ENCODE data around the gene ATP2B2.

ATP2B2 gene

DNA sequence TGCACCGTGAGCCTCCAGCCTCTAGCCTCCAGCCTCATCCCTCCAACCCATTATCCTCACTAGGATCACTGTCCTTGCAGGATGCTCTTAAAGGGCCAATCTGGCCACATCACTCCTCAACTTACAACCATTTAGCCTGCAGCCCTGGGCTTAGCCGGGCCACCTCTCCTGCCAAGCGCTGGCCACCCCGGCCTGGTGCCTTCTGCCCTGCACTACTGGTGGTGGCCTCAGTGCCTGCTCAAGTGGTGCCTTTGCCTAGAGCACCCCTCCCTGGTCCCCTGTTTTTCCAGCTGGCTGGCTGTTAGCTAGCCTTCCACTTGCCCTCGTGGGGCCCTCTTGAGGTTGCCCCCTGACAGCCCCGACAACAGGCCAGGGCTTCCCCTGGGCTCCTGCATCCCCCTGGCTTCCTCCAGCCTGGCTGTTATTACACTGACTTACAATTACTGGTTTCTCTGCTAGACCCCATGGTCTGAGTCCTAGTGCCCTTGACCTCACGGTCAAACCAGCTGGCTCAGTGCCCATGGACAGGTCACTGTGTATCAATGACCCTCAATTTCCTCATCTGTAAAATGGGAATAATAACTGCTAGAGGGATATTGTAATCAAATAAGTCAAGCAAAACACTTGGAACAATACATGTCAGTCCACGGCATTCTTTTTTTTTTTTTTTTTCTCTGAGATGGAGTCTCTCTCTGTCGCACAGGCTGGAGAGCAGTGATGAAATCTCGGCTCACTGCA, 15.5 kb downstream of the ATP2B2 start:
- no peaks in the 10 kb centered on the region for H3K27me3 ChIP-seq (ENCODE audit: low read depth, low read length)
- H3K4me1 ChIP-seq (ENCODE audit: control insufficient read depth in 1 of 2, insufficient read depth in 2 of 2, low read length in 2 of 2) = no peaks in the 10 kb centered on the region
- H3K36me3 ChIP-seq (ENCODE audit: control insufficient read depth in 1 of 2, insufficient read depth in 2 of 2, low read length in 2 of 2) = no peaks in the 10 kb centered on the region
- H3K27ac ChIP-seq (ENCODE audit: low read length) = no peak overlapping the region
- no peaks in the 10 kb centered on the region for H3K9me3 ChIP-seq (ENCODE audit: control insufficient read depth in 1 of 2, low read length in 2 of 2)
- no peak overlapping the region for H3K4me3 ChIP-seq (ENCODE audit: low read depth in 1 of 2, low read length in 2 of 2)

DNA sequence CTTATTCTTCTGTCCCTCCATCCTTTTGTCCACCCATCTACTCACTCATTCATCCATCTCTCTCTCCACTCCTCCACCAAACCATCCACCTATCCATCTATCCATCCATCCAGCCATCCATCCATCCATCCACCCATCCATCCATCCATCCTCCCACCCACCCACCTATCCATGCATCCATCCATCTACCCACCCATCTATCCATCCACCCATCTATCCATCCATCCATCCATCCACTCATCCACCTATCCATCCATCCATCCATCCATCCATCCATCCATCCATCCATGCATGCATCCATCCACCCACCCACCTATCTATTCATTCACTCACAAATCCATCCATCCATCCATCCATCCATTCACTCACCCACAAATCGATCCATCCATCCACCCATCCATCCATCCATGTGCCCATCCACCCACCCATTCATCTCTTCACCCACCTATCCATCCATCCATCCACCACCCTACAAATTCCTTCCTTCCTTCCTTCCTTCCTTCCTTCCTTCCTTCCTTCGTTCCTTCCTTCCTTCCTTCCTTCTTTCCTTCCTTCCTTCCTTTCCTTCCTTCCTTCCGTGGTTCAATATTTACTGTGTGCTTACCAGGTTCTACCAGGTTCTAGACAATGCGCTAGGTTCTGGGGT, 17.3 kb downstream of the ATP2B2 start:
- no peaks in the 10 kb centered on the region for H3K9me3 ChIP-seq (ENCODE audit: control insufficient read depth in 1 of 2, low read length in 2 of 2)

DNA sequence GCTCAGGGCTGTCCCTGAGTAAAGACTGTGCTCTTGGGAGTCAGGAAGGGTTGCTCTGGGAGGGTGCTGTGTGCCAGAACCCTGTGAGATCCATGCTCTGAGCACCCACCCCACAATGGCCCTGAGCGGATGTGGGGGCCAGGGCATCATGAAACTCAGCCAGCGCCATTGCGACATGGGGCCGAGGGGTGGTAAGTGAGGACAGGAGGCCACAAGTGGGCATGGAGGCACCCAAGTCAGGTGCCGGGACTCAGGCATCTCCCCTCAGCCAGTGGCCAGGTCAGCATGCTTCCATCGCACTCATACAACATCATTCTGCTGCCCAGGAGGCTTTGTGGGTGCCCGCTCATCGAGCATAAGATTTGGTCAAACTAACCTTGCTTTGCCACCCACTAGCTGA, 19.6 kb downstream of the ATP2B2 start:
- Histone ChIP-seq H3K36me3 (ENCODE audit: control insufficient read depth in 1 of 2, insufficient read depth in 2 of 2, low read length in 2 of 2) (no peaks in the 10 kb centered on the region), H3K9me3 (ENCODE audit: control insufficient read depth in 1 of 2, low read length in 2 of 2) (no peaks in the 10 kb centered on the region), H3K27me3 (ENCODE audit: low read depth, low read length) (no peaks in the 10 kb centered on the region), H3K27ac (ENCODE audit: low read length) (no peak overlapping the region), H3K4me1 (ENCODE audit: control insufficient read depth in 1 of 2, insufficient read depth in 2 of 2, low read length in 2 of 2) (no peaks in the 10 kb centered on the region), H3K4me3 (ENCODE audit: low read depth in 1 of 2, low read length in 2 of 2) (no peak overlapping the region)

More for the DNA sequence above, 17.3 kb downstream of the ATP2B2 start:
- no peaks in the 10 kb centered on the region for H3K4me1 ChIP-seq (ENCODE audit: control insufficient read depth in 1 of 2, insufficient read depth in 2 of 2, low read length in 2 of 2)
- H3K4me3 ChIP-seq (ENCODE audit: low read depth in 1 of 2, low read length in 2 of 2) = no peak overlapping the region
- H3K27ac ChIP-seq (ENCODE audit: low read length) = no peak overlapping the region
- H3K27me3 ChIP-seq (ENCODE audit: low read depth, low read length) = no peaks in the 10 kb centered on the region
- H3K36me3 ChIP-seq (ENCODE audit: control insufficient read depth in 1 of 2, insufficient read depth in 2 of 2, low read length in 2 of 2) = no peaks in the 10 kb centered on the region

DNA sequence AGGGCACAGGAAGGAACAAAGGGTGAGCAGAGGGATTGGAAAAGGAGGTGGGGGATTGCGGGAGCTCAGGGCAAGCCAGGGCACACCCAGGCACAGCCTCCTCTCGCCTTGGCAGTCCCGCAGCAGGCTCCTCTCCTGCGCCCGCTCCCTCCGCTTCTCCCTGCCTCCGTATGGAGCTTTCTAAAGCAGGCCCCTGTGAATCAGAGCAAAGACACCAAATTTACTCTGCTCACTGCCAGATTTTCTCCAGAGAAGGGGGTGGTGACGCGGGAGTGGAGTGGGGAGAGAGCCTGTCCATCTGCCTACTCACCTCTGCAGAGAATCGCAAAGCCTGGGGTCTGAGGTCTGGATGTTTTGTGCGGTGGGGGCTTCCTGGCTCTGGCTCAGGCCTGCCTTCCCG, 20.0 kb downstream of the ATP2B2 start:
- no peaks in the 10 kb centered on the region for H3K9me3 ChIP-seq (ENCODE audit: control insufficient read depth in 1 of 2, low read length in 2 of 2)
- no peaks in the 10 kb centered on the region for H3K27me3 ChIP-seq (ENCODE audit: low read depth, low read length)
- H3K4me1 ChIP-seq (ENCODE audit: control insufficient read depth in 1 of 2, insufficient read depth in 2 of 2, low read length in 2 of 2) = no peaks in the 10 kb centered on the region
- H3K4me3 ChIP-seq (ENCODE audit: low read depth in 1 of 2, low read length in 2 of 2) = no peak overlapping the region
- H3K36me3 ChIP-seq (ENCODE audit: control insufficient read depth in 1 of 2, insufficient read depth in 2 of 2, low read length in 2 of 2) = no peaks in the 10 kb centered on the region
- no peak overlapping the region for H3K27ac ChIP-seq (ENCODE audit: low read length)

DNA sequence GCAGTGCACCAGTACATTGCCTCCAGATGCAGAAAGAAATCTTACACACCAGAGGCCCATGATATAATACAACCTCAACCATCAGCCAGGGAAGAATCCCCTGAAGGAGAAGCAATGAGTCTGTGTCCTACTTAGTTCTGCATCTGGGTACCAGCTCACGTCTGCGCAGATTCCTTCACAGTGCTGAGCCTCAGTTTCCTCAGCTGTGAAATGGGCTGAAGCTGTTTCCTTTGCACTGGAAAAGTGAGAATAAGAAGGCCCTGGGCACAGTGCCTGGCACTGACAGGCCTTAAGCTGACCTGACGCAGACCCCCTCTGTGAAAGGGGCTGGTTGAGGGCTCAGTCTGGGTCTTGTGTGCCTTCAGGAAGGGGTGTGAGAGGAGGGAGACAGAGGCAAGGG, 20.7 kb downstream of the ATP2B2 start:
- Histone ChIP-seq H3K36me3 (ENCODE audit: control insufficient read depth in 1 of 2, insufficient read depth in 2 of 2, low read length in 2 of 2) (no peaks in the 10 kb centered on the region), H3K27ac (ENCODE audit: low read length) (no peak overlapping the region)

GRCh38 chr3:10483686-10484345, 21.6 kb downstream of the ATP2B2 start:
- Histone ChIP-seq H3K36me3 (ENCODE audit: control insufficient read depth in 1 of 2, insufficient read depth in 2 of 2, low read length in 2 of 2) (no peaks in the 10 kb centered on the region), H3K27me3 (ENCODE audit: low read depth, low read length) (no peaks in the 10 kb centered on the region), H3K9me3 (ENCODE audit: control insufficient read depth in 1 of 2, low read length in 2 of 2) (no peaks in the 10 kb centered on the region), H3K4me3 (ENCODE audit: low read depth in 1 of 2, low read length in 2 of 2) (no peak overlapping the region), H3K4me1 (ENCODE audit: control insufficient read depth in 1 of 2, insufficient read depth in 2 of 2, low read length in 2 of 2) (no peaks in the 10 kb centered on the region), H3K27ac (ENCODE audit: low read length) (no peak overlapping the region)

More for the DNA sequence above, 20.7 kb downstream of the ATP2B2 start:
- H3K9me3 ChIP-seq (ENCODE audit: control insufficient read depth in 1 of 2, low read length in 2 of 2) = no peaks in the 10 kb centered on the region
- no peaks in the 10 kb centered on the region for H3K27me3 ChIP-seq (ENCODE audit: low read depth, low read length)
- no peak overlapping the region for H3K4me3 ChIP-seq (ENCODE audit: low read depth in 1 of 2, low read length in 2 of 2)
- no peaks in the 10 kb centered on the region for H3K4me1 ChIP-seq (ENCODE audit: control insufficient read depth in 1 of 2, insufficient read depth in 2 of 2, low read length in 2 of 2)

GRCh38 chr3:10483364-10483675, 22.1 kb downstream of the ATP2B2 start:
- H3K9me3 ChIP-seq (ENCODE audit: control insufficient read depth in 1 of 2, low read length in 2 of 2) = peaks cover 0 to 3% of the 10 kb centered on the region in 2 donors
- no peaks in the 10 kb centered on the region for H3K36me3 ChIP-seq (ENCODE audit: control insufficient read depth in 1 of 2, insufficient read depth in 2 of 2, low read length in 2 of 2)
- no peaks in the 10 kb centered on the region for H3K27me3 ChIP-seq (ENCODE audit: low read depth, low read length)
- no peak overlapping the region for H3K27ac ChIP-seq (ENCODE audit: low read length)
- no peak overlapping the region for H3K4me3 ChIP-seq (ENCODE audit: low read depth in 1 of 2, low read length in 2 of 2)
- H3K4me1 ChIP-seq (ENCODE audit: control insufficient read depth in 1 of 2, insufficient read depth in 2 of 2, low read length in 2 of 2) = no peaks in the 10 kb centered on the region

DNA sequence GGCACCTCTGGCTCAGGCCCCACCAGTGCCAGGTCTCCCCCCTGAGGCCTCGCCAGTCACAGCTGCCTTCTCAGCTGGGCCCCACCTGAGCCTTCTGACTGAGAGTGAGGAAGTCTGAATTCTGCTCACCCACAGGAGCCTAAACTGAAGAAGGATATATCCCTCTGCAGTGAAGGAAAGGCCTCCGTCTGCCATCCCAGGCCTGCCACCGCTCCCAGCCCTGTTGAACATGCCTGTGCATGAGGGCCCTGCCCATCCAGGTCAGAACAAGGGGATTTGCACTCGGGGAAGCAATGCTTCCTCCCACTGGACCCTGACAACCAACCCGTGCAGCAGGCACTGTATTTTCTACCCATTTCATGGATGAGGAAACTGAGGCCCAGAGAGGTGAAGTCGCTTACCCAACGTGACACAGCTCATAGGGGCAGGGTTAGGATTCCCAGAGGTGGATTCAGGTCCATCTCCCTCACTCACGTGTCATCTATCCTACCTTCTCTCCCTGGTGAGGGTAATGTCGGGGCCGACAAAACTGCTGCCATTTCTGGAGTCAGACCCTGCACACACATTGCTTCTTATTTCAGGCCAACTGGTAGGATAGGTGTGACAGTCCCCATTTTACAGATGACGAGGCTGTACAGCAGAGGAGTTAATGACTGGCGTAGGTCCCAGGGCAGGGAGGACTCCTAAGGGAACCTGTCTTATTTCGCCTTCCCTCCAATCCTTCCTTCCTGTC, 22.6 kb downstream of the ATP2B2 start:
- H3K36me3 ChIP-seq (ENCODE audit: control insufficient read depth in 1 of 2, insufficient read depth in 2 of 2, low read length in 2 of 2) = no peaks in the 10 kb centered on the region
- no peak overlapping the region for H3K27ac ChIP-seq (ENCODE audit: low read length)
- no peak overlapping the region for H3K4me3 ChIP-seq (ENCODE audit: low read depth in 1 of 2, low read length in 2 of 2)
- no peaks in the 10 kb centered on the region for H3K4me1 ChIP-seq (ENCODE audit: control insufficient read depth in 1 of 2, insufficient read depth in 2 of 2, low read length in 2 of 2)
- H3K9me3 ChIP-seq (ENCODE audit: control insufficient read depth in 1 of 2, low read length in 2 of 2) = peaks cover 0 to 4% of the 10 kb centered on the region in 2 donors
- no peaks in the 10 kb centered on the region for H3K27me3 ChIP-seq (ENCODE audit: low read depth, low read length)

- peaks cover 0 to 4% of the 10 kb centered on the region in 2 donors for H3K9me3 ChIP-seq (ENCODE audit: control insufficient read depth in 1 of 2, low read length in 2 of 2)
- no peak overlapping the region for H3K4me3 ChIP-seq (ENCODE audit: low read depth in 1 of 2, low read length in 2 of 2)
- no peaks in the 10 kb centered on the region for H3K27me3 ChIP-seq (ENCODE audit: low read depth, low read length)
- no peaks in the 10 kb centered on the region for H3K4me1 ChIP-seq (ENCODE audit: control insufficient read depth in 1 of 2, insufficient read depth in 2 of 2, low read length in 2 of 2)
- H3K36me3 ChIP-seq (ENCODE audit: control insufficient read depth in 1 of 2, insufficient read depth in 2 of 2, low read length in 2 of 2) = no peaks in the 10 kb centered on the region
- H3K27ac ChIP-seq (ENCODE audit: low read length) = no peak overlapping the region
These were observed 24.5 kb downstream of the ATP2B2 start for GRCh38 chr3:10480871-10481378.

DNA sequence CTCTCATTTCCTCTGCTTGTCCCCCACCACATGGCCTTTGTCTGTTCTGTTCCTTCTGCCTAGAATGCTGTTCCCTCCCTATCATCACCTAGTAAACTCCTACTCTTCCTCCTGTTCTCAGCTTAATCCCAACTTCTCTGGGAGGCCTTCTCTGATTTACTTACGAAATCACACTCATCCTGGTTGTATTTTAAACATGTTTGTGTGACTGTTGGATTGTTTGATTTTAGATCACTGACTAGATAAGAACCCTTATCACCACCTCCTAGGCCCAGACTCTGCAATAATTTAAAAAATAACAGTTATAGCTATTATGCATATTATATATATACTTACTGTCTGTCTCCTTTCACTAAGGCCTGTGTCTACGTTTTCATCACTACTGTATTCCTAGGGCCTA, 26.1 kb downstream of the ATP2B2 start:
- no peaks in the 10 kb centered on the region for H3K4me1 ChIP-seq (ENCODE audit: control insufficient read depth in 1 of 2, insufficient read depth in 2 of 2, low read length in 2 of 2)
- no peaks in the 10 kb centered on the region for H3K36me3 ChIP-seq (ENCODE audit: control insufficient read depth in 1 of 2, insufficient read depth in 2 of 2, low read length in 2 of 2)
- H3K9me3 ChIP-seq (ENCODE audit: control insufficient read depth in 1 of 2, low read length in 2 of 2) = peaks cover 0 to 4% of the 10 kb centered on the region in 2 donors
- no peak overlapping the region for H3K27ac ChIP-seq (ENCODE audit: low read length)
- no peak overlapping the region for H3K4me3 ChIP-seq (ENCODE audit: low read depth in 1 of 2, low read length in 2 of 2)
- no peaks in the 10 kb centered on the region for H3K27me3 ChIP-seq (ENCODE audit: low read depth, low read length)

DNA sequence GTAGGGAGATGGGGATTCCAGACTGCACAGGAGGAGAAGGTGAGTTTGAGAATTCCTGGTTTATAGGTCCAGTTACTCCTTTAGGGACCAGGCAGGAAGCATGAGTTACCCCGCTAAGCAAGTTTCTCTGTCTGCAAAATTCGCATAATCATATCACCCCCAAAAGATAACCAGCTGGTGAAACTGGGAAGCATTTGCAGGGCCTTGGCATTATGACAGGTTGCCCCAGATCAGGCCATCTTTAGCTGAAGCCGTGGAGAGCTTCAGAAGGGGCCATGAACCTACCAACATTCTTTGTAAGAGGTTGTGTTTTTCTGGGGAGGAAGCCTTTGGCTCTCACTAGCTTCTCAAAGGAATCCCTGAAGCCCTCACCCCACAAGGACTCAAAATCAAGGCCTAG, 29.4 kb downstream of the ATP2B2 start:
- Histone ChIP-seq H3K27me3 (ENCODE audit: low read depth, low read length) (no peaks in the 10 kb centered on the region), H3K36me3 (ENCODE audit: control insufficient read depth in 1 of 2, insufficient read depth in 2 of 2, low read length in 2 of 2) (no peaks in the 10 kb centered on the region), H3K4me1 (ENCODE audit: control insufficient read depth in 1 of 2, insufficient read depth in 2 of 2, low read length in 2 of 2) (peaks cover 0 to 3% of the 10 kb centered on the region in 2 donors), H3K27ac (ENCODE audit: low read length) (no peak overlapping the region), H3K4me3 (ENCODE audit: low read depth in 1 of 2, low read length in 2 of 2) (no peak overlapping the region), H3K9me3 (ENCODE audit: control insufficient read depth in 1 of 2, low read length in 2 of 2) (peaks cover 0 to 4% of the 10 kb centered on the region in 2 donors)
